ENCODE results near the gene TWIST1.

DNA sequence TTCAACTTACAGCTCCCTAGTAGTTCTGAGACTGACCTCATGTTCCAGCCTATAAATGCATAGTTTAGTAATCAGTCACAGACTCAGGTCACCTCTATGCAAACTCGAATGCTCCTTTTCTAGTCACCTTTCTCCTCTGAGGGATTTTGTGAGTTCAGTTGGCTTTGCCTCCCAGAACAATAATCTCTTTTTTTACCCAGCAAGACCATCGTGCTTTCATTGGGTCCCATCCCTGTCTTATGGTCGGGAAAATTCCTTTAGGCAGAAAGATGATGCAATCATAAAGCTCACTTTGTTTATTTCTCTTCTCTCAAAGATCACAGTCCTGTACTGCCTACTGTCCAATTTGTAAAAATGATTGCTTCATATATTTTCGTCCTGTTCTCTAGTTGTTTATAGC, 38.4 kb downstream of the TWIST1 start:
- TF ChIP-seq, protein P1, sequence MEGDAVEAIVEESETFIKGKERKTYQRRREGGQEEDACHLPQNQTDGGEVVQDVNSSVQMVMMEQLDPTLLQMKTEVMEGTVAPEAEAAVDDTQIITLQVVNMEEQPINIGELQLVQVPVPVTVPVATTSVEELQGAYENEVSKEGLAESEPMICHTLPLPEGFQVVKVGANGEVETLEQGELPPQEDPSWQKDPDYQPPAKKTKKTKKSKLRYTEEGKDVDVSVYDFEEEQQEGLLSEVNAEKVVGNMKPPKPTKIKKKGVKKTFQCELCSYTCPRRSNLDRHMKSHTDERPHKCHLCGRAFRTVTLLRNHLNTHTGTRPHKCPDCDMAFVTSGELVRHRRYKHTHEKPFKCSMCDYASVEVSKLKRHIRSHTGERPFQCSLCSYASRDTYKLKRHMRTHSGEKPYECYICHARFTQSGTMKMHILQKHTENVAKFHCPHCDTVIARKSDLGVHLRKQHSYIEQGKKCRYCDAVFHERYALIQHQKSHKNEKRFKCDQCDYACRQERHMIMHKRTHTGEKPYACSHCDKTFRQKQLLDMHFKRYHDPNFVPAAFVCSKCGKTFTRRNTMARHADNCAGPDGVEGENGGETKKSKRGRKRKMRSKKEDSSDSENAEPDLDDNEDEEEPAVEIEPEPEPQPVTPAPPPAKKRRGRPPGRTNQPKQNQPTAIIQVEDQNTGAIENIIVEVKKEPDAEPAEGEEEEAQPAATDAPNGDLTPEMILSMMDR (IDR thresholded peaks at IDR 0.05): no peak
- no peak for TF ChIP-seq POLR2A (IDR thresholded peaks at IDR 0.05)
